HepG2 (cell line): Measurements from ENCODE around the gene DDC. TPM values are rescaled to one million over a fixed set of nuclear protein-coding genes. Genes with fewer than 3 reads are reported as not detected.
A peak's percentile ranks its signal among the peaks of the same experiment; 100 is the strongest.

ENCODE experiments used
- DMAP1 ChIP-seq: IDR thresholded peaks from 2 replicates; pipeline ENCODE4 v1.6.1; 2016
- GATAD1 ChIP-seq: IDR thresholded peaks from 2 replicates; pipeline ENCODE4 v1.6.1; 2016; ENCODE audit warnings: missing genetic modification reagents, missing compliant biosample characterization
- HOXA7 ChIP-seq: sonication (generic); formaldehyde crosslinking; IDR thresholded peaks from 2 replicates; pipeline ENCODE4 v1.8.1; 2022; ENCODE audit warnings: mild to moderate bottlenecking, missing genetic modification reagents, moderate library complexity
- KIAA2018 ChIP-seq: sonication (generic); formaldehyde crosslinking; IDR thresholded peaks from 2 replicates; pipeline ENCODE4 v1.5.0; 2020; ENCODE audit warnings: mild to moderate bottlenecking, missing genetic modification reagents, borderline replicate concordance
- MXD1 ChIP-seq: sonication (generic); formaldehyde crosslinking; IDR thresholded peaks from 2 replicates; pipeline ENCODE4 v1.4.0; 2020; ENCODE audit warnings: mild to moderate bottlenecking, missing genetic modification reagents
- TCF7L2 ChIP-seq: IDR thresholded peaks from 2 replicates; pipeline ENCODE4 v1.6.1; 2011; ENCODE audit warnings: mild to moderate bottlenecking, low read depth, low read length, moderate library complexity
- TIGD3 ChIP-seq: sonication (generic); formaldehyde crosslinking; IDR thresholded peaks from 2 replicates; pipeline ENCODE4 v1.5.1; 2020; ENCODE audit warnings: mild to moderate bottlenecking, missing genetic modification reagents, borderline replicate concordance
- ZBTB34 ChIP-seq: sonication (generic); formaldehyde crosslinking; IDR thresholded peaks from 2 replicates; pipeline ENCODE4 v1.8.0; 2022; ENCODE audit warnings: mild to moderate bottlenecking, missing genetic modification reagents
- ZBTB38 ChIP-seq: sonication (generic); formaldehyde crosslinking; IDR thresholded peaks from 2 replicates; pipeline ENCODE4 v1.5.1; 2020; ENCODE audit warnings: mild to moderate bottlenecking, missing genetic modification reagents
- ZNF660 ChIP-seq: sonication (generic); formaldehyde crosslinking; IDR thresholded peaks from 2 replicates; pipeline ENCODE4 v1.5.1; 2020; ENCODE audit warnings: mild to moderate bottlenecking, low read depth, missing genetic modification reagents, borderline replicate concordance
- ZNF878 ChIP-seq: sonication (generic); formaldehyde crosslinking; IDR thresholded peaks from 2 replicates; pipeline ENCODE4 v1.8.1; 2023; ENCODE audit warnings: mild to moderate bottlenecking, missing genetic modification reagents, moderate library complexity
- ZUFSP ChIP-seq: sonication (generic); formaldehyde crosslinking; IDR thresholded peaks from 2 replicates; pipeline ENCODE4 v1.9.0; 2021; ENCODE audit warnings: missing genetic modification reagents, mild to moderate bottlenecking, borderline replicate concordance
- polyA plus RNA-seq, 8 experiments: library from polyadenylated mRNA; depleted of rRNA in 3 of 8; stranded (reverse) in 7 of 8; unstranded in 1 of 8; fragments of >200 nt; fragmentation: Illumina TruSeq in 4 of 8; extraction: Trizol in 4 of 8; gene quantifications; 2 replicates each; pipeline versions ENCODE4 v1.2.1 to v1.2.3, GENCODE V29; 2011 to 2016; ENCODE audit warnings: low read depth in 4 of 8, missing spikeins in 1 of 8, mixed read lengths in 1 of 8; ENCODE audit not compliant: insufficient read depth in 1 of 8
- total RNA-seq, 5 experiments: library from RNA; depleted of rRNA; stranded (reverse); fragments of >200 nt; fragmentation: Illumina TruSeq; extraction: Trizol; gene quantifications; 2 replicates each; pipeline ENCODE4 v1.2.3, GENCODE V29; 2016; ENCODE audit warnings: low read depth in 1 of 5

The DDC gene
- total and polyA plus RNA-seq, 2 of the 13 experiments (the other 11 are each of a cell fraction or from before 2014, with no cell fraction given): 11.7 to 93.3 TPM

- TF ChIP-seq KIAA2018 (CRISPR knock-in tag) (peak; percentile 36; the same call in 1 of the 2 replicates), TIGD3 (CRISPR knock-in tag) (no peak), MXD1 (CRISPR knock-in tag) (peak; percentile 64), GATAD1 (CRISPR knock-in tag) (peak; percentile 96), TCF7L2 (no peak), HOXA7 (no peak), ZNF878 (no peak), ZBTB38 (CRISPR knock-in tag) (no peak), ZUFSP (CRISPR knock-in tag) (no peak), ZNF660 (CRISPR knock-in tag) (no peak), ZBTB34 (CRISPR knock-in tag) (no peak), DMAP1 (CRISPR knock-in tag) (peak; percentile 56; the same call in 1 of the 2 replicates)
Measured at GRCh38 chr7:50449881-50450589, 115.2 kb downstream of the DDC start, which contains the start of gene FIGNL1 (continued).
